GM23248 (cell line): ENCODE data around the gene GBF1.

Experiments used
- EZH2 ChIP-seq: fragments of 200-600 bp; sonication (generic); IDR thresholded peaks from 2 replicates; pipeline ENCODE4 v1.6.1; 2018; ENCODE audit warnings: antibody characterized with exemption, mild to moderate bottlenecking; ENCODE audit not compliant: insufficient read depth, poor library complexity, severe bottlenecking
- EZH2phosphoT487 ChIP-seq: fragments of 200-600 bp; sonication (generic); IDR thresholded peaks from 2 replicates; pipeline ENCODE4 v1.6.1; 2018; ENCODE audit warnings: antibody characterized with exemption, moderate library complexity, mild to moderate bottlenecking, low read depth; ENCODE audit not compliant: insufficient read depth

DNA sequence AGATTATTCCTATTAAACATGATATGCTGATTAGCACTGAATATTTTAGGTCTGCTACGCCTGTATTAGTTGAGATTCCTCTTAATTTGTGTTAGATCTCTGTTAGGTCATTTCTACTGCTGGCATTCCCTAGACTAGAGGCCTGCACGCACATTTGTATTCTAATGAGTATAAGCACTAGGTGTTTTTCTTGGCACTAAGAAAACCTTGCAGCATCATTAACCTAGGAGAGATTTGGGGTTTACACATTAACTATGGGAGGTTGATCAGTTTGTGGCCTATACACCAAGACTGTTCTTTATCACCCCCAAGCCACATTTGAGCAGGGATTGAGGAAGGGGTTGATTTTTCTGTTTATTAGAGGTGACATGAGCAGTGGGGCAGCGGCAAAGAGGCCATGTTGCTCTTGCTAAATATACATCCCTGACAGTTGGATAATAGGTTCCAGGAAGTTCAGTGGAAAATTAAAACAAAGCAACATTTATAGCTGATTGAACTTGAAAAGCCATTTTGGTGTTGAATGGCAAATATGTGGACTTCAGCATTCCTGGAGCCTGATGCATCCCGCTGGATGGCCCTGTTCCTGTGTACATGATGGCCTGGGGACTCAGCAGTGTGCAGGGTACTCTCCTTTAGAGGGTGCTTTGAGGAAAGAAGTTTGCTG lies 65.2 kb downstream of the GBF1 start:
- TF ChIP-seq EZH2 (no peak), EZH2phosphoT487 (no peak)
